Body of pancreas (tissue), 4 donors: ENCODE data around the gene STX1B.

Experiments used
- CTCF ChIP-seq, 7 experiments: fragments of 450-650 bp in 4 of 7; fragments of 200-600 bp in 3 of 7; sonication (generic) in 3 of 7; IDR thresholded peaks; one replicate each; pipeline ENCODE4 v1.5.1; 2016 to 2019; ENCODE audit warnings: antibody characterized with exemption in 7 of 7
- POLR2A ChIP-seq, 3 donors: fragments of 450-650 bp; IDR thresholded peaks; one replicate each; pipeline ENCODE4 v1.6.1; 2016; ENCODE audit warnings: antibody characterized with exemption in 3 of 3, mild to moderate bottlenecking in 2 of 3

- peak; percentile 83 to 96 (median 90) for TF ChIP-seq CTCF (IDR thresholded peaks at IDR 0.05)
- peak in 2 of 3 donors; percentile 66 to 74 for TF ChIP-seq POLR2A (IDR thresholded peaks at IDR 0.05)
Observed at GRCh38 chr16:30984669-30985400, 25.6 kb downstream of the STX1B start, which contains the start of gene HSD3B7.
